ENCODE data around the gene ESRRB.

Gene ESRRB

GRCh38 chr14:76375947-76376404, at the start of gene ESRRB:
TSS of gene ESRRB (plus strand) at chr14:76376137. CDS start at chr14:76376402, 265 bp downstream.
- DNase-seq, result no peak

- no peak for DNase-seq
Observed at GRCh38 chr14:76326918-76327689, 48.8 kb upstream of the ESRRB start.

GRCh38 chr14:76328457-76329137, 47.3 kb upstream of the ESRRB start:
- no peak for DNase-seq

- DNase-seq, result no peak
Observed at GRCh38 chr14:76329154-76329928, 46.6 kb upstream of the ESRRB start.

GRCh38 chr14:76329951-76330350, 46.0 kb upstream of the ESRRB start:
- DNase-seq, result no peak

- no peak for DNase-seq
Observed at GRCh38 chr14:76330411-76331327, 45.3 kb upstream of the ESRRB start.

- DNase-seq, result no peak
Observed at GRCh38 chr14:76331328-76332011, 44.5 kb upstream of the ESRRB start.

- DNase-seq, result no peak
Observed at GRCh38 chr14:76333664-76334063, 42.3 kb upstream of the ESRRB start.

- DNase-seq, result no peak
Observed at GRCh38 chr14:76334316-76334715, 41.6 kb upstream of the ESRRB start.

GRCh38 chr14:76336876-76337275, 39.1 kb upstream of the ESRRB start:
- DNase-seq, result no peak

GRCh38 chr14:76337635-76338545, 38.0 kb upstream of the ESRRB start:
- no peak for DNase-seq

GRCh38 chr14:76339728-76340615, 36.0 kb upstream of the ESRRB start:
- no peak for DNase-seq

- no peak for DNase-seq
Observed at GRCh38 chr14:76343386-76343785, 32.6 kb upstream of the ESRRB start.

- DNase-seq, result no peak
Observed at GRCh38 chr14:76346391-76347160, 29.4 kb upstream of the ESRRB start.

- DNase-seq, result no peak
Observed at GRCh38 chr14:76348898-76349297, 27.0 kb upstream of the ESRRB start.

GRCh38 chr14:76349993-76350392, 25.9 kb upstream of the ESRRB start:
- no peak for DNase-seq

- no peak for DNase-seq
Observed at GRCh38 chr14:76350671-76351070, 25.3 kb upstream of the ESRRB start.

GRCh38 chr14:76351941-76352340, 24.0 kb upstream of the ESRRB start:
- no peak for DNase-seq

All from CD4-positive, alpha-beta T cell treated with Interleukin-17A for 1 hour (primary cell).